ENCODE data around the gene TFCP2.

- no peak for TF ChIP-seq CTCF (IDR thresholded peaks at IDR 0.05; ENCODE audit: insufficient read depth, low read length, poor library complexity, severe bottlenecking)
- TF ChIP-seq EZH2phosphoT487 (conservative IDR thresholded peaks at IDR 0.05; ENCODE audit: low read length), result no peak
Observed at GRCh38 chr12:51122844-51123243, 50.1 kb downstream of the TFCP2 start.

All from SU-DHL-6 (cell line).